GM18511 (cell line): ENCODE results near the gene ADAMTS8.

ENCODE experiments used
- ATAC-seq: cut with Tn5 transposase; IDR thresholded peaks from one replicate; pipeline ENCODE4 v1.9.1; 2021; ENCODE audit warnings: mild to moderate bottlenecking, moderate library complexity; ENCODE audit not compliant: unreplicated experiment

The ADAMTS8 gene

DNA sequence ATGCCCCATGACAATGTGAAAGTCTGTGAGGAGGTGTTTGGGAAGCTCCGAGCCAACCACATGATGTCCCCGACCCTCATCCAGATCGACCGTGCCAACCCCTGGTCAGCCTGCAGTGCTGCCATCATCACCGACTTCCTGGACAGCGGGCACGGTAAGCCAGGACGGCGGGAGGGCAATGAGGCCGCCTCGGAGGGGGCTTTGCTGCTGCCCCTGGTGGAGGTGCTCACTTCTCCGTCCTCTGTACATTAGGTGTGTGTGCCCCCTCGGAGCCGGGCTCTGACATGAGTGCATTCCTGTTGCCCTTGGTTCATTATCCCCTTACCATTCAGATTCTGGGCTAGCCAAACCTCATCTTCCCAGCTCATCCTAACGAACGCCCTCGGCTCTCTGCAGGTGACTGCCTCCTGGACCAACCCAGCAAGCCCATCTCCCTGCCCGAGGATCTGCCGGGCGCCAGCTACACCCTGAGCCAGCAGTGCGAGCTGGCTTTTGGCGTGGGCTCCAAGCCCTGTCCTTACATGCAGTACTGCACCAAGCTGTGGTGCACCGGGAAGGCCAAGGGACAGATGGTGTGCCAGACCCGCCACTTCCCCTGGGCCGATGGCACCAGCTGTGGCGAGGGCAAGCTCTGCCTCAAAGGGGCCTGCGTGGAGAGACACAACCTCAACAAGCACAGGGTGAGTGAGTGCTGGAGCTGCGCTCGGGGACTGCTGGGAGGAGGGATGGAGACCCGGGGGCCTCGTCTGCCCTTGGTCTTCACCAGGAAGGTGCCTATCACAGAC, 33.9 kb upstream of the ADAMTS8 start:
- ATAC-seq: no peak

DNA sequence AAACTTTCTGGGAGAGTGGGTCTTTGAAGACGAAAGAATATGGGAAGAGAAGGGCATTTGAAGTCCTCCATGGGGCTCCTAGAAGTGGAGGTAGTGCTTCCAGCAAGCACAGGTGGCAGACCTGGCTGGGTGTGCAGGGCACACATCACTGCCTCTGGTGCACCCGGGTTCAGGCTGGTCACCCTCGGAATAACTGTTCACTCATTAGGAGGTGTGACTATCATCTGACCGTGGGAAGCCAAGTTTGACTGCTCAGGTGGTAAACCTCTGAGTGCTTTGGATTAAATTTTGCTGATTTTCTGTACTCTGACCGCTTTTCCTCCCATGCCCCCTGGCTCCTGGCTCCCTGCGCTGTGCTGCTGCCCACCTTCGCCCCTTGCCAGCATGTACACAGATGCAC, 31.1 kb upstream of the ADAMTS8 start:
- no peak for ATAC-seq

DNA sequence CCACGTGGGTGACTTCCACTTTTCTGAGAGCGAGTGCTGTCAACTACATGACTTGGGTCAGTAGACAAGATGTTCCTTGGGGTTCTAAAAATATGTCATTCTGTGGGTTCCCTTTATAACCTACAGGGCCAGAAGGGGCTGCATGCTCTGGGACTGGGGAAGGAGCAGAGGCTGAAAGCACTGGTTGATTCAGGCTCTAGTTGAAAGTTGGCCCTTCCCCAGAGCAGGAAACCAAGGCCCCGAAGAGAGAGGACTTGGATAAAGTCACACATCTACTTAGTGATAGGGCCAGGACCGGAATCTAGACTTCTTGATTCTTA, 30.0 kb upstream of the ADAMTS8 start:
- ATAC-seq: no peak

DNA sequence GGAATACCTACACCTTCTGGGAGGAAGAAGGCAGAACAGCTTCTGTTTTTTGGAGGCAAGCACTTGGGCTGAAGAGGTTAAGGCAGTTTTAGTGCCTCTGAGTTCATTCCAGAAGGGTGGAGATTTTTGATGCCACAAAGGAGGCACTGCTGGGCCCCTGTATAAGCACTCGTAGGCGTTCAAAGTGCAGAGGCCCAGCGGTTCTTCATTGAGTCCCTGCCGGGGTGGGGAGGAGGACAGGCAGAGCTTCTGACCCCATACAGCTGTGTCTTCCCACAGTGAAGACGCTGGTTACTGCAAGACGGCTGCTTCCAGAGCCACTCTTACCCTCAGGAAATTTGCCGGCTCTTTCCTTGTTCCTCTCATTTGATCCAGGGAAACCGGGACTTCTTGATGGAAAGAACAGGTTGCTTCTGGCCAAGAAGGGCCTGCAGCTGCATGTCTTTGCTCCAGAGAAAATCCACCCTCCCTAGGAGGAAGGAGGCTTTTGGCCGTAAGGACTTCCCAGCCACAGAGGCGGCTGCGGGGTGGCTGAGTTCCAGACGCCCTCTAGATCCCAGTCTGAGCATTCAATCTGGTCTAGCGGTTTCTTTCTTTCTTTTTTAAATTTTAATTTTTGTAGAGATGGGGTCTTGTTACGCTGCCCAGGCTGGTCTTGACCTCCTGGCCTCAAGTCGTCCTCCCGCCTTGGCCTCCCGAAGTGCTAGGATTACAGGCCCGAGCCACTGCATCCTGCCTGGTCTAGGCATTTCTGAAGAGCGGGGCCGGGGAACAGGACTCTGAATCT, 29.4 kb upstream of the ADAMTS8 start:
- no peak for ATAC-seq

DNA sequence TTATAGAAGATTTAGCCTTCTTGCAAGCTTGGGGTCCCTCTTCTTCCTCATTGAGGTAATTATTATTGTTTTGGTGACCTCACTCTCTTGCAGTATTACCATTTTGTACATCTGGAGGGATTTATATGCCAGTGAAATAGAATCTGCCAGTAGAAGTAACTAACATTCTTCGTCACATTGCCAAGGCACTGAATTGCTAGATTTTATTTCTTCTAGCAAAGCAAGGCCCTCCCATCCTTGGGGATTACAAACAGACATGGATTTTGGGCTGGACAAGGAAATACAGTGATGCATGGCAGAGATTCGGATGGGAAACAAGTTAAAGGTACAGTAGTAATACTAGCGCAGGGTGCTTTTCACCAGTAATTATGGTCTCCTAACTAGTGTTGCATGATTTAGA, 27.9 kb upstream of the ADAMTS8 start:
- ATAC-seq: no peak

DNA sequence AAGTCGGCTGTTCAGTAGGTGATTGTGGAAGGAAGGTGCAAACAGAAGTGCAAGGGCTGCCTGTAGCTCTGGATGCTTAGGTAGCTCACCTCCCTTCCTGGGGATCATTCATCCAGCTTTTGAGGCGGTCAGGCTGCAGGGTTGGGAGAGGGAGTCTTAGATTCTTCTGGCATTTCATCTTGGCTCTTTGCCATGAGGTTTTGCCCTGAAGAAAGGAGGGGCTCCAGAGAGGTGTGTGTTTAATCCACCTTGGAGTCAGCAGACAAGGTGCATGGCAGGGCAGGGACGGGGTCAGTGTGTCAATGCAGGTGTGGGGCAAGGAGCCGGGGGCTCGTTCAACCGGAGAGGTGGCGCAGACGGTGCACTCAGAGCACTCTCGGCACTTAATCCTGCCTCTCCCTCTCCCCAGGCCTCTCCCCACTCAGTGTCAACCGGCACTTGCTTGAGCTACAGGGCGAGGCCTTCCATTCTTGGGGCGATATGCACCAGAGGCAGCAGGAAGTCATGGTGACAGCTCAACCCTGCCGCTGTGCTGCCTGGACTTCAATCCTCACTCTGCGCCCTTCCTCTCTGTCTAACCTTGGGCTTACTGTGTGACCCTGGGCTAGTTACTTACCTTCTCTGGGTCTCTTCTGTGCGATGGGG, 27.2 kb upstream of the ADAMTS8 start:
- no peak for ATAC-seq

DNA sequence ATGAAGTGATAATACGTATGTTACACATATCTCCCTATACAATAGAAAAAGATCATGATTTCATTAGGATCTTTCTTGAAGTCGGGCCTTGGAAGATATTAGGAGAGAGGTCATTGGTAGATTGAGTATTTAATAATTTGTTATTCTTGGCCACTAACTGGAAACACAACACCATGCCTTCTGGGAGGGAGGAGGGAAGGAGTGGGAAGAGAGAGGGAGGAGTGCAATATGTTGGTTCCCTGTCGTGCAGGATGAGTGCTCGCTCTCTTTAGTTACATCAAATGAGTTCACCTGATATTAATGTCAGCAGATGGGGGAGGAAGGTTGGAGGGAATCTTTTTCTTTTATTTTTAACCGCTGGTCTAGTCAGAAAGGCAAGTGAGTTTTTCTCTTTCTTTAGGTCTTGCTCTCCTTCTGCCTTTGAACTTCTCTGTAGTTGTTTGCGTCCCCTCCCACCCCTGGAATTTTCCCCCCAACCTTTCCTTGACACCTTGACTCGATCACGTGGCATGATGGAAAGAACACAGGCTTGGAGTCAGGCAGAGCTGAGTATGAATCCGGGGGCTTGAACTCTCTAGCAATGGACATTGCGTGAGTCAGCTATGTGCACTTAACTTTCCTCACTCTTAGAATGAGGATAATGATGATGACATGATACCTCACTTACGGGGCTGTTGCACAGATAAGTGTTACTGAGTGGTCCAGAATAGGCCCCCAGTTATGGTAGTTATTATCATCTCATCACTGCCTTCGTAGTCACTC, 26.3 kb upstream of the ADAMTS8 start:
- no peak for ATAC-seq

DNA sequence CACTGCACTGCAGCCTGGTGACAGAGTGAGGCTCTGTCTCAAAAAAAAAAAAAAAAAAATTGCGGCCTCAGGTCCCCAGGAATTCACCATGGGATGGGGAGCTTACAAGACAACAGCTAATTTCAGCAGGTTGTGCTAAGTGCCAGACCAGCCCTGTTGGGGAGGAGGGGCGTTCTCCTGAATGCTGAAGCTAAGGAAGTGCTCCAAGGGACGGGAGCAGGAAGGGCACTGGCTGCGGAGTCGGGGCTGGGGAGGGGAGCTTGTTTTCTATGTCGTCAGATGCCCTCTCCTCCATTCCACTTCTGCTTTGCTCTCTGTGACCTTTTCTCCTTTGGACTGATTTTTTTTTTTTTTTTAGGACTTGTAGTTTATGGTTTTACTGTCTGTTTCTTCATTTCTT, 24.5 kb upstream of the ADAMTS8 start:
- ATAC-seq: no peak

DNA sequence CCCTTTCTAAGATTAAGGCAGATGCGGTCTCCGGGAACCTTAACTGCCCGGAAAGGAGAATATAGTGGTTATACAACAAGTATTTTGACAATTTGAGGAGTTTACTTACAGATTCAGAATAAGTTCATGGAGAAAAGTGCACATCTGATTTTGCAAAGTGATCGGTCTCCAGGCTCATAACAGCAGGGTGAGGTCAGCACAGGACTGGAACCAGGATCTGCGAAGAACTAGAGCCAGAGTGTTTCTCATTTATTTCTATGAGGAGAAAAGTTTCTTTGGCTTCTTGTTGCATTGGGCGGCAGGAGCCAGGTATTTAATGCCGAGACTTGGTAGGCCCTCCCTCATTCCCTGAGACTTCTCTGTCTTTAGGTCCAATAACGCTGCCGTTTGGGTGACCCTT, 23.8 kb upstream of the ADAMTS8 start:
- ATAC-seq: no peak

DNA sequence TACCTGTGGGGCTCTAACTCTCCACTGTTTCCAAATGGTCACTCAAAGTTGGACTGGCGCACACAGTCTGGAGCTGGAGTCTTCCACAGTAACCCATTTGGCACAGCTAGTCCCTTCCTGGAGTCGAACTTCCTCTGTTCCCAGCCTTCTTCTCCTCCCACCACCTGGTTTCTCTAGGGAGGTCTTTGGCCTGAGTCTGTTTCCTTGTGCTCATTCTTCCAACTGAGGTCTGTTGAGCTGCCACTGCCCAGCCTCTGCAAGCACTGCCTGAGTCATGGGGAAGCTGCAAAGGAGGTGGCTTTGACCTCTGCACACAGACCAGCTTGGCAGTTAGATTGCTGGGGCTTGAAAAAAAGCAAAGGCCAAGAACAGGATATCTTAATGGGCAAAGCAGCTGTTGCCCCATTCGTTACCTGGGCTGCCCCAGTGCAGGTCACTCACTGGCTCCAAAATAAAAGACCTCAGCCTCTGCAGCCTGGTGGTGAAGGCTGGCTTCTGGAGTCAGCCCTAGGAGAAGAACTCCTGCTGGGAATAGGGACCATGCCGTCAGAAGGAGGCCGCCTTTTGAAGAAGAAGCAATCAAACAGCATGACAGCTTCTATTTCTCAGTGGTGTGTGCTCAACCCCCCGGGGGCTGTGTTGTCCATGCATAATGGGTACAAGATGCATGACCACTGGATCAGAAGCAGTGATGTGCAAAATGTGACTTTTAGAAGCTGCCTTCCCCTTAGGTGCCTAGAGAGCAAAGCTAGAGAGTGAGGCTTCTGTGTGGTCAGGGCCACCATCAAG, 23.0 kb upstream of the ADAMTS8 start:
- no peak for ATAC-seq

DNA sequence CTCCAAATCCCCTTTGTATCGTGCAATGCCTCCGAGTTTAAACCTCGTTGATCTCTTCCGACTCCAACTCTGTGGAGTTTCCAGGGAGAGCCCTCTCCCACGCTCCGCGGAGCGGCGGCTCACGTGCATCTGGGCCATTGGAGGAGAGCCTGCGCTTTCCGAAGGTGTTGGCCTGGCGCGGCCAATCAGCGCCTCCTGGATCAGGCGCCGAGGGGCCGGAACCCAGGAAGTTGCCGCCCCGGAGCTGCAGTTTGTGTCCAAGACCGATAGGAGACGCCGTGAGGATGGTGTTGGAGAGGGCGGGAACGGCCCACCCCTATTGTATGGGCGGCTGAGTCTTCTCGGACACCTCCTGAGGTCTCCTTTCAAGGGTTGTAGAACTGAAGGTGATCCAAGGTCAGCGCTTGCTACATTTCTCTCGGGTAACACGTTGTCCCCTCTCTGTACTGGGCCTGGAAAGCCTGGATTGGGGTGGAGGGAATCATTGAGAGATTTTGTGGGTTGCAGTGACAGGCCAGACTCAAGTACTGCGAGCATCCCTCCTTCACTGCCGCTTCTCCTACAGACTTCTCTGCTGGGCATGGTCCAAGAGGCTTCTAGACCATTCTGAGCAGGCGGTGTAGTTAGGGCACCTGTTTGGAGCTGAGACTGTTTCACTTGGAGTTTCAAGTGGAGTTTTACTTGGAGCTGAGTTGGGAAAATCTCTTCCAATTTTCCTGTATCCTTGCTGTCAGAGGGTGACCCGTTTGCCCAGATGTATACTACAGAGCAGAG, 21.8 kb upstream of the ADAMTS8 start:
- no peak for ATAC-seq

DNA sequence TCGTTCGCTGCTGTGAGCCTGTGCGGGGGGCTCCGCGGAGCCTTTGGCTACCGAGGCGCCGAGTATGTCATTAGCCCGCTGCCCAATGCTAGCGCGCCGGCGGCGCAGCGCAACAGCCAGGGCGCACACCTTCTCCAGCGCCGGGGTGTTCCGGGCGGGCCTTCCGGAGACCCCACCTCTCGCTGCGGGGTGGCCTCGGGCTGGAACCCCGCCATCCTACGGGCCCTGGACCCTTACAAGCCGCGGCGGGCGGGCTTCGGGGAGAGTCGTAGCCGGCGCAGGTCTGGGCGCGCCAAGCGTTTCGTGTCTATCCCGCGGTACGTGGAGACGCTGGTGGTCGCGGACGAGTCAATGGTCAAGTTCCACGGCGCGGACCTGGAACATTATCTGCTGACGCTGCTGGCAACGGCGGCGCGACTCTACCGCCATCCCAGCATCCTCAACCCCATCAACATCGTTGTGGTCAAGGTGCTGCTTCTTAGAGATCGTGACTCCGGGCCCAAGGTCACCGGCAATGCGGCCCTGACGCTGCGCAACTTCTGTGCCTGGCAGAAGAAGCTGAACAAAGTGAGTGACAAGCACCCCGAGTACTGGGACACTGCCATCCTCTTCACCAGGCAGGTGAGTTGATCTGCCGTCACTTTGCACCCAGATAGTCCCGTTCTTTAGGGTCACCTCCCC, 21.0 kb upstream of the ADAMTS8 start:
- ATAC-seq: no peak

DNA sequence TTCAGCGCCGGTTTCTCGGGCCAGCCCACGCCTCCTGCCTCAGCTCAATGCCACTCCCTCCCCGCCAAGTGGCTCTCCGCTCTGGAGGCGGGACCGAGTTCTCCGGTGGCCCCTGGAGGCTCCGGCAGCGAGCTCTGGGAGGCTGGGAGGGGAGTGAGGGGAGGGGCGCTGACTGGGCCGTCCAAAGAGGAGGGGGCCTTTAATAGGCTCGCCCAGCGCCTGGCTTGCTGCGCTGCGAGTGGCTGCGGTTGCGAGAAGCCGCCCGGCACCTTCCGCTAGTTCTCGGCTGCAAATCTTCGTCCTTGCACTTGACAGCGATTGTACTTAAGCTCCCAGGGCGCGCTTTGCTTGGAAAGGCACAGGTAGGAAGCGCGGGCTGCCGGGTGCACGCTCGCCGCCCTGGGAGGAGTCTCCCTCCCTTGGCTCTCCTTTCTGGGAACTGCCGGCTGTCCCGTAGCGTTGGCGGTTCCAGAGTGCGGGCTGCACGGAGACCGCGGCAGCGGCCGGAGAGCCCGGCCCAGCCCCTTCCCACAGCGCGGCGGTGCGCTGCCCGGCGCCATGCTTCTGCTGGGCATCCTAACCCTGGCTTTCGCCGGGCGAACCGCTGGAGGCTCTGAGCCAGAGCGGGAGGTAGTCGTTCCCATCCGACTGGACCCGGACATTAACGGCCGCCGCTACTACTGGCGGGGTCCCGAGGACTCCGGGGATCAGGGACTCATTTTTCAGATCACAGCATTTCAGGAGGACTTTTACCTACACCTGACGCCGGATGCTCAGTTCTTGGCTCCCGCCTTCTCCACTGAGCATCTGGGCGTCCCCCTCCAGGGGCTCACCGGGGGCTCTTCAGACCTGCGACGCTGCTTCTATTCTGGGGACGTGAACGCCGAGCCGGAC, 20.3 kb upstream of the ADAMTS8 start, which contains the start of gene ADAMTS15:
ADAMTS15 (plus strand) TSS at position 230 of the 894 bp plus-strand sequence; CDS start at position 559, 329 bp downstream.
- no peak for ATAC-seq

DNA sequence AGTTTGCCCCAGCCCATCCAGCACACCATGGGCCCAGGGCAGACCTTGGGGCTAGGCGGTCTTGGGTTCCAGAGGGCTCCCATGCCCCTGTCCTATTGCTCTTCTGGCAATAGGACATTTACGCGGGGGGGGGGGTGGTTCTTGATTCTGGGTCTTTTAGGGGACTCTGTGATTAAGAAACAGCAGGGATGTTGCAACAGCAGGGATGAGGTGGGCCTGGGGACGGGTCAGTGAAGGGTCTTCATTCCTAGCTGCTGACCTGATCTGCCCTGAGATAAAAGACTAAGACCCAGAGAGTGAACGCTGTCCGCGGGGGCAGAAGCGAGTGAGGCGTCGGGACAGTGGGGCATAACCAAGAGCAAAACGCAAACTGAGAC, 19.6 kb upstream of the ADAMTS8 start:
- no peak for ATAC-seq

DNA sequence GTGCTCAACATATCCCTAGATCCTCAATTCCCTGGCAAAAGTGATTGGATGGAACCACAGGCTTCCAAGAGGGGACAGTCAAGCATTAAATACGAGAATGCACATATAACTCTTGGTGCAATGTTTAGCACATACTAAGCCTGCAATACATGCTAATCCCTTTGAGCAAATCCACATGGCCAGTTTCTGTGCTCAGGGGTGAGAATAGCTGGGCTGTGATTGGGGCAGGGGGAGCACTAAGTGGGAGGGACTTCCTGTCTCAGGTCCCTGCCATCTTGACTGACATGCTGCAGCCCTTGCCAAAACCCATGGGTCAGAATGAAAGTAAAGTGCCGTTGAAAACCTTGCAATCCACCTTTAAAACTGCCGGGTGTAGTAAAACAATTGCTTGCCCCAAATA, 17.4 kb upstream of the ADAMTS8 start:
- ATAC-seq: no peak

DNA sequence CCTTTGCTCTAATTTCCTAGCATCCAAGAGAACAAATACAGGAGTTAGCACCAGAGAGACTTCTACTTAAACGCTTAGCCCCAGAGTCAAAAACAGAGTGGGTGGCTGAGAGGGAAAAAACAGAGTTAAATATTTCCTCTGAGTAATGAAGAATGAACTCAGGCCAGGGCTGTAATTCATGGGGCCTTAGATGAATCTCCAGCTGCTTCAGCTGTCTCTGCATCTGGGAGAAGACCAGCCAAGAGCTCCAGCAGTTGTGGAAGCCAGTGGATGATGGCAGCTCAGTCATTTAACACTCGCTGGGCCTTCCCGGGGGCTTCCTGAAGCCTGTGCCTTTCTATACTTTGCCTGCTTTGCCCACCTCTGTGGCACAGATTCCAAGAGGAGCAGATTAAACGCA, 14.3 kb upstream of the ADAMTS8 start:
- no peak for ATAC-seq

DNA sequence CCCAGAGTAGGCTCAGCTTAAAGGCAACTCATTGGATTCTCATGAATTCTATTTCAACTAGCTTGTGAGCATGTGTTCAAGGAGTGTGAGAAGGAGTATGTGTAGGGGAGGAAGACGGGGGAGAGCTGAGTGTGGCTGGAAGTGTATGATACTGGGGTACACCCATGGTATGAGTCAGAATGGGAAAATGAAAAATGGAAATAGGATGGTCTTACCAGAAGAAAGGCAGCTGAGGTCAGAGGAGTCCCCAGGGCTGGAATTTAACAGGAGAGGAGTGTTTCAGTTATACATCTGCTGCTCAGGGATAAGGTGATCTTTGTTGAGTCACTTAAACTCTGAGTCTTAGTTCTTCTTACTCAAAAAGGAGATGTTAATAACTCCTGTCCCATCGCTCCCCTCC, 13.3 kb upstream of the ADAMTS8 start:
- no peak for ATAC-seq

DNA sequence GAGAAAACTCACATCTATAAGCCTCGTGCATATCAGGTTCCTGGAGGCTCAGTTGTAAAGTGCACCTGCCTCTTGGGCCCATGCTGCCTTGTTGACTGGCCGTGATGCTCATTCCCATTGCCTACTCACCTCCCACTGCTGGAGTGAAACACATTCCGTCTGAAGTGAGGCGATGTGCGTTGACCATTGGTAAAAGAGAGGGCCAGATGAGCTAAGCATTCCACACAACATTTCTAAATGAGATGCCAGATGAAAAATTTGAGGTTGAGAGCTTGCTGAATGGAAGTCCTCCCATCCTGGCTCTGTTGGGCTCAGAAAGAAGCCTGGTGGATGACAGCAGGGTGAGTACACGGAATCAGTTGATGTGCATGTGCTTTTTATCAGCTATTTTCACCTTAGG, 11.5 kb upstream of the ADAMTS8 start:
- ATAC-seq: no peak
